SK-N-MC (cell line): ENCODE measurements around the gene ZNF507.
"Not testable (repeated sequence)": the region's sequence is repeated elsewhere in the genome, so short reads cannot be mapped to it uniquely, and the experiment has no call there.

Source experiments
- DNase-seq: peaks from one replicate; pipeline ENCODE4 v3.0.0-alpha.2; 2011; ENCODE audit warnings: low read depth, low spot score
- H3K27ac ChIP-seq: fragments of 200-600 bp; sonication (generic); 2 replicates; pipeline ENCODE4 v1.5.1; 2016; ENCODE audit warnings: mixed run types
- H3K36me3 ChIP-seq: fragments of 200-600 bp; sonication (generic); 2 replicates; pipeline ENCODE4 v1.6.1; 2017; ENCODE audit warnings: antibody characterized with exemption, low read length, mixed read lengths; ENCODE audit not compliant: insufficient read depth
- H3K4me3 ChIP-seq: fragments of 200-600 bp; sonication (generic); 2 replicates; pipeline ENCODE4 v1.5.1; 2016
- H3K9ac ChIP-seq: fragments of 200-600 bp; sonication (generic); 2 replicates; pipeline ENCODE4 v1.8.0; 2017; ENCODE audit warnings: mixed run types, mixed read lengths; ENCODE audit not compliant: insufficient read length
- H3K9me3 ChIP-seq: fragments of 200-600 bp; sonication (generic); 2 replicates; pipeline ENCODE4 v1.6.1; 2017; ENCODE audit warnings: low read depth, mild to moderate bottlenecking, antibody characterized with exemption, low read length, moderate library complexity, mixed read lengths
- EZH2 ChIP-seq: fragments of 200-600 bp; sonication (generic); IDR thresholded peaks from one replicate; pipeline ENCODE4 v1.6.1; 2017; ENCODE audit warnings: antibody characterized with exemption
- FOXP2 ChIP-seq: optimal IDR thresholded peaks from 2 replicates; pipeline ENCODE3; 2011; ENCODE audit warnings: mild to moderate bottlenecking, moderate library complexity; ENCODE audit not compliant: insufficient read depth; ENCODE audit errors: extremely low read length, control extremely low read depth
- POLR2AphosphoS5 ChIP-seq: IDR thresholded peaks from 2 replicates; pipeline ENCODE4 v1.6.1; 2012; ENCODE audit warnings: mild to moderate bottlenecking, low read depth, low read length, borderline replicate concordance

The ZNF507 gene

DNA sequence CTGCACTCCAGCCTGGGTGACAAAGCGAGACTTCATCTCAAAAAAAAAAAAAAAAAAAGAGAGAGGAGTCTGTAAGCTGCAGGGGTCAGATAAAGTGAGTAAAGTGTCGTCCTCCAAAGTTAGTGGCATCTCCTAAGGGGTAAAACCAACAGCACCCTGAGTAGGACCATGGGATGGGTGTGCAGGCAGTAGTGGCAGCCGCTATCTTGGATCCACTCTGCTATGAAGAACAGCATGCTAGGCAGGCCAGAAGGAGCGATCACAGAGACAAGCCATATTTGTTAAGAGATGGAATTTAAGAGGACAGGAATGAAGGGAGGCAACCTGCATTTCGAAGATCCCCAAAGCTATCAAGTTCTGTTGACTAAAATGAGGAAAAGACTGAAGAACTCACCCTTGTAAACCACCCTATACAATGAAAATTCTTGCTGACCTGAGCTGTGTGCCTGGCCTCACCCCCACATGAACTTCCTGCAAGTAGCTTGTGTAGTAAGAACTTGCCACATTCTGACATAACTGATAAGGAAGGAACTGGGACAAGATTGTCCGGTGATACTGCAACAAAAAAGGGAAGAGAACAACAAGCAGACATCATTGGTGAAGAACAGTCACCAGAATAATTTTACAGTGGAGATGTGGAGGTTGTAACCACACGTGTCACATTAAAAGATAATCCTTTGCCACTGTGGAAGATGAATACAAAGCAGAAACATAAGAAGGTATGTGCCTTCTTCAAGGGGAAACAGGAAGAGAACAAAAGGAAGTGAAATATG lies 76.4 kb downstream of the ZNF507 start:
- DNase-seq: no peak
- TF ChIP-seq POLR2AphosphoS5 (no peak), EZH2 (no peak), FOXP2 (no peak)
- H3K27ac ChIP-seq: 0 out of 2 replicates have a peak overlapping the region, but pooled peaks have one; percentile 0
- no peaks in the 10 kb centered on the region for H3K9me3 ChIP-seq
- no peak overlapping the region for H3K4me3 ChIP-seq
- H3K36me3 ChIP-seq: peaks cover 39% of the 10 kb centered on the region
- H3K9ac ChIP-seq: no peak overlapping the region

- Histone ChIP-seq H3K9me3 (no peaks in the 10 kb centered on the region), H3K27ac (no peak overlapping the region), H3K9ac (no peak overlapping the region), H3K36me3 (peaks cover 36% of the 10 kb centered on the region), H3K4me3 (no peak overlapping the region)
- TF ChIP-seq POLR2AphosphoS5: no peak
- TF ChIP-seq FOXP2: no peak
- TF ChIP-seq EZH2: no peak
- no peak for DNase-seq
Measured at GRCh38 chr19:32422435-32422834, 77.0 kb downstream of the ZNF507 start.

DNA sequence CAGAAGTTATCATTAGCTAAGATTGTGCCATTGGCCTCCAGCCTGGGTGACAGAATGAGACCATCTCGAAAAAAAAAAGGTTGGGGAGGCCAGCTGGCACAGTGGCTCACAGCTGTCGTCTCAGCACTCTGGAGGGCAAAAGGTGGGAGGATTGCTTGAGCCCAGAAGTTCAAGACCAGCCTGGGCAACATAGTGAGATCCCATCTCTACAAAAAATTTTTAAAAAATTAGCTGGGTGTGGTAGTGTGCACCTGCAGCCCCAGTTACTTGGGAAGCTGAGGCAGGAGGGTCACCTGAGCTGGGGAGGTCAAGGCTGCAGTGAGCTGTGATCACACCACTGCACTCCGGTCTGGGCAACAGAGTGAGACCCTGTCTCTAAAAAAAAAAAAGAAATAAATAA lies 78.5 kb downstream of the ZNF507 start:
- not testable (repeated sequence) for H3K9me3 ChIP-seq, H3K9ac ChIP-seq, H3K27ac ChIP-seq, H3K4me3 ChIP-seq, DNase-seq
- H3K36me3 ChIP-seq: peaks cover 26% of the 10 kb centered on the region

- H3K9ac ChIP-seq: no peak overlapping the region
- DNase-seq: no peak
- peaks cover 5% of the 10 kb centered on the region for H3K36me3 ChIP-seq
- H3K9me3 ChIP-seq: no peaks in the 10 kb centered on the region
- TF ChIP-seq POLR2AphosphoS5 (no peak), FOXP2 (no peak)
- H3K27ac ChIP-seq: no peak overlapping the region
- H3K4me3 ChIP-seq: no peak overlapping the region
Measured at GRCh38 chr19:32427536-32427935, 82.1 kb downstream of the ZNF507 start.

DNA sequence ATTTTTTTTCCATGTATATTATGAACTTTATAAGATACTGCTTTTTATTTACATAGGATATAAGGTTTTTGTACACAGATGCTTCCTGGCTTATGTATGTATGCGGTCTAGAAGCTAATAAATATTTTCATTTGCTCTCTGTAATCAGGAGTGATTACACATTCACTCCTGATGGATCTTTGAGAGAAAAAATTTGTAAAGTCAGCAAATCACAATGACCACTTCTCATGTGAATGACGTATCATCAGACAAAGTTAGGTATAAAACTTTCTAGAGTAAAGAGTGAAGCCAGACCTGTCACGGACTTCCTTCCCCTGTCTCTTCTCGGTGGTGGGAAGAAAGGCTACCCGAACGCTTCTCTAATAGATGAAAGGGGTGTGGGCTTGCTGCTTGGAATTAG lies 91.3 kb downstream of the ZNF507 start:
- peaks cover 63% of the 10 kb centered on the region for H3K36me3 ChIP-seq
- no peak for DNase-seq
- TF ChIP-seq FOXP2 (no peak), EZH2 (no peak), POLR2AphosphoS5 (no peak)

GRCh38 chr19:32437096-32437495 lies 91.7 kb downstream of the ZNF507 start:
- no peak for DNase-seq
- TF ChIP-seq FOXP2 (no peak), POLR2AphosphoS5 (no peak), EZH2 (no peak)
- no peak overlapping the region for H3K4me3 ChIP-seq
- H3K27ac ChIP-seq: no peak overlapping the region
- H3K36me3 ChIP-seq: peaks cover 67% of the 10 kb centered on the region
- no peak overlapping the region for H3K9ac ChIP-seq
- no peaks in the 10 kb centered on the region for H3K9me3 ChIP-seq

More for the DNA sequence above, 91.3 kb downstream of the ZNF507 start:
- Histone ChIP-seq H3K9ac (no peak overlapping the region), H3K27ac (no peak overlapping the region), H3K9me3 (no peaks in the 10 kb centered on the region), H3K4me3 (no peak overlapping the region)
